ENCODE data around the gene PCDHGB4.
A peak's percentile ranks its signal among the peaks of the same experiment; 100 is the strongest.
"Not testable (repeated sequence)": the region's sequence is repeated elsewhere in the genome, so short reads cannot be mapped to it uniquely, and the experiment has no call there.

The PCDHGB4 gene

DNA sequence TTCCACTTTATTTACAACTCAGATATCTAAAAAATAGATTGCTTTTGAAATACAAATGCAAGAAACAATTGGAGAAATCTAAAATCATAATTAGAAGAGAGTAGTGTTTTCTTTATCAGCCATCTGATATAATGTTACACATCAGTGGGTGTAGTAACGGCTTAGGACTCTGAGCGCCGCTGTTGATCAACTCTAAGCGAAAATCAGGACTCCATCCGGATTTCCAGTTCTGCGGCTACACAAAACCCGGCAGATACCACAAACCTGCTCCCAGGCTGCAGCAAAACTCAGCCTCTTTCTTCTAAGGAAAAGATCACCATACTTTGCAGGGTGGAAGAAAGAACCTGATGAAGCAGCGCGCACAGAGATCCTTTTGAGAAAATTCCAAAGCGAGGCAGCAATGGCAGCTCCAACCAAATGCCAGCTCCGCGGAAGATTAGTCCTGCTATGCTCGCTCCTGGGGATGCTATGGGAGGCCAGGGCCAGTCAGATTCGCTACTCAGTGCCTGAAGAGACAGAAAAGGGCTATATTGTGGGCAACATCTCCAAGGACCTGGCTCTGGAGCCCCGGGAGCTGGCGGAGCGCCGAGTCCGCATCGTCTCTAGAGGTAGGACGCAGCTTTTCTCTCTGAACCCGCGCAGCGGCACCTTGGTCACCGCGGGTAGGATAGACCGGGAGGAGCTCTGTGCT, 15.2 kb downstream of the PCDHGB4 start, which contains the start of gene PCDHGA9:
PCDHGA9 (plus strand) TSS at position 226 of the 691 bp plus-strand sequence; CDS start at position 401, 175 bp downstream.
- DNase-seq, result peak; percentile 23

DNA sequence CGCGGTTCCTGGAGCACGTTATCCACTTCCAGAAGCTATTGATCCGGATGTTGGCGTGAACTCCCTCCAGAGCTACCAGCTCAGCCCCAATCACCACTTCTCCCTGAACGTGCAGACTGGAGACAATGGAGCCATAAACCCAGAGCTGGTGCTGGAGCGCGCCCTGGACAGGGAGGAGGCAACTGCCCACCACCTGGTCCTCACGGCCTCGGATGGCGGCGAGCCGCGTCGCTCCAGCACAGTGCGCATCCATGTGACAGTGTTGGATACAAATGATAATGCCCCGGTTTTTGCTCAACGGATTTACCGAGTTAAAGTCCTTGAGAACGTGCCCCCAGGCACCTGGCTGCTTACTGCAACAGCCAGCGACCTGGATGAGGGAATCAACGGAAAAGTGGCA, 15.9 kb downstream of the PCDHGB4 start:
- no peak for DNase-seq

DNA sequence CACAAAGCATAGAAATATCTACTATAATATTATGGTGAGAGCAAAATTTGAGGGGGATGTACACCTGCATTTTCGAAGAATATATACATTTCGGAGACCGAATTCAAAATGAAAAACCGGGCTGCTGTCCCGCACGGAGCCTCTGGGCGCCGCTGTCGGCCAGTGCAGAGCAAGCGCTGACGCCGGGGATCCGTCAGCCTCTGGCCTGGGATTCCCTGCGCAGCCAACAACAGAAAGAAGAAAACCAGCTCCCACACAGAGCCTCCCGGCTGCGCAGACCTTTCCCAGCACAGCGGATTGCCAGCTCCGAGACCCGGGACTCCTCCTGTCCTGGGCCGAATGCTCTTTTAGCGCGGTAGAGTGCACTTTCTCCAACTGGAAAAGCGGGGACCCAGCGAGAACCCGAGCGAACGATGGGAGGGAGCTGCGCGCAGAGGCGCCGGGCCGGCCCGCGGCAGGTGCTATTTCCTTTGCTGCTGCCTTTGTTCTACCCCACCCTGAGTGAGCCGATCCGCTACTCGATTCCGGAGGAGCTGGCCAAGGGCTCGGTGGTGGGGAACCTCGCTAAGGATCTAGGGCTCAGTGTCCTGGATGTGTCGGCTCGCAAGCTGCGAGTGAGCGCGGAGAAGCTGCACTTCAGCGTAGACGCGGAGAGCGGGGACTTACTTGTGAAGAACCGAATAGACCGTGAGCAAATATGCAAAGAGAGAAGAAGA, 20.4 kb downstream of the PCDHGB4 start, which contains the start of gene PCDHGB6:
PCDHGB6 (plus strand) TSS at position 232 of the 716 bp plus-strand sequence; CDS start at position 414, 182 bp downstream.
- DNase-seq, result peak; percentile 42

DNA sequence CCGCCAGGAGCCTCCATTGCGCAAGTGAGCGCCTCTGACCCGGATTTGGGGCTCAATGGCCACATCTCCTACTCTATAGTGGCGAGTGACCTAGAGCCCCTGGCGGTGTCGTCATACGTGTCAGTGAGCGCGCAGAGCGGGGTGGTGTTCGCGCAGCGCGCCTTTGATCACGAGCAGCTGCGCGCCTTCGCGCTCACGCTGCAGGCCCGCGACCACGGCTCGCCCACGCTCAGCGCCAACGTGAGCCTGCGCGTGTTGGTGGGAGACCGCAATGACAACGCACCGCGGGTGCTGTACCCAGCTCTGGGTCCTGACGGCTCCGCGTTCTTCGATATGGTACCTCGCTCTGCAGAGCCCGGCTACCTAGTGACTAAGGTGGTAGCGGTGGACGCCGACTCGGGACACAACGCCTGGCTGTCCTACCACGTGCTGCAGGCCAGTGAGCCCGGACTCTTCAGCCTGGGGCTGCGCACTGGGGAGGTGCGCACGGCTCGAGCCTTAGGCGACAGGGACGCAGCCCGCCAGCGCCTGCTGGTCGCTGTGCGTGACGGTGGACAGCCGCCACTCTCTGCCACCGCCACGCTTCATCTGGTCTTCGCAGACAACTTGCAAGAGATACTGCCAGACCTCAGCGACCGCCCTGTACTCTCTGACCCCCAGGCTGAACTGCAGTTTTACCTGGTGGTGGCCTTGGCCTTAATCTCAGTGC, 22.3 kb downstream of the PCDHGB4 start:
- DNase-seq, result no peak

DNA sequence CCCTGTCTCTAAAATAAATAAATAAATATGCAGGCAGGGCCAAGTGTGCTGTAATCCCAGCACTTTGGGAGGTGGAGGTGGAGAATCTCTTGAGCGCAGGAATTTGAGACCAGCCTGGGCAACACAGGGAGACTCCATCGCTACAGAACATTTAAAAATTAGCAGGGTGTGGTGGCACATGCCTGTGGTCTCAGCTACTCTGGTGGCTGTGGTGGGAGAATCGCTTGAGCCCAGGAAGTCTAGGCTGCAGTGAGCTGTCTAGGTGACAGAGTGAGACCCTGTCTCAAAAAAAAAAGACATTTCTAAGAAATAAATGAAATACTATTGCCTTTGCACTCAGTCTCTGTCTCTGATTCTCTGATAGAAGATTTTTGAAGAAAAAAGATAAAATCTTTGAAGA, 24.1 kb downstream of the PCDHGB4 start:
- DNase-seq, result no peak

DNA sequence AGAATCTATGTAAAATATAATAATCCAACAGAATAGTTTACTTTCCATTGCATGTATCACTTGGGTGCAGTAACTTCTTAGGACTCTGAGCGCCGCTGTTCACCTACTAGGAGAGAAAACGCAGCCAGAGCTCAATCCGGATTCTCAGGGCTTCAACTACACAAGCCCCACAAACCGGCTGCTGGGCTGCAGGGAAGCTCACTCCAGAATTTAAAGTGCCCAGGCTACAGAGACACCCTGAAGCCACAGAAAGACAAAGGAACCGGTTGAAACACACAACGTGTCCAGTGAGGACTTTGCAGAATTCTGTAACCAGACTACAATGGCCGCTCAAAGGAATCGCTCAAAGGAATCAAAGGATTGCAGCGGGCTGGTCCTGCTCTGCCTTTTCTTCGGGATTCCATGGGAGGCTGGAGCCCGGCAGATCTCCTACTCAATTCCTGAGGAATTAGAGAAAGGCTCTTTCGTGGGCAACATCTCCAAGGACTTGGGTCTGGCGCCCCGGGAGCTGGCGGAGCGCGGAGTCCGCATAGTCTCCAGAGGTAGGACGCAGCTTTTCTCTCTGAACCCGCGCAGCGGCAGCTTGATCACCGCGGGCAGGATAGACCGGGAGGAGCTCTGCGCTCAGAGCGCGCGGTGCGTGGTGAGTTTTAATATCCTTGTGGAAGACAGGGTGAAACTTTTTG, 25.5 kb downstream of the PCDHGB4 start, which contains the start of gene PCDHGA10:
PCDHGA10 (plus strand) TSS at position 134 of the 686 bp plus-strand sequence; CDS start at position 323, 189 bp downstream.
- peak; percentile 63 for DNase-seq

DNA sequence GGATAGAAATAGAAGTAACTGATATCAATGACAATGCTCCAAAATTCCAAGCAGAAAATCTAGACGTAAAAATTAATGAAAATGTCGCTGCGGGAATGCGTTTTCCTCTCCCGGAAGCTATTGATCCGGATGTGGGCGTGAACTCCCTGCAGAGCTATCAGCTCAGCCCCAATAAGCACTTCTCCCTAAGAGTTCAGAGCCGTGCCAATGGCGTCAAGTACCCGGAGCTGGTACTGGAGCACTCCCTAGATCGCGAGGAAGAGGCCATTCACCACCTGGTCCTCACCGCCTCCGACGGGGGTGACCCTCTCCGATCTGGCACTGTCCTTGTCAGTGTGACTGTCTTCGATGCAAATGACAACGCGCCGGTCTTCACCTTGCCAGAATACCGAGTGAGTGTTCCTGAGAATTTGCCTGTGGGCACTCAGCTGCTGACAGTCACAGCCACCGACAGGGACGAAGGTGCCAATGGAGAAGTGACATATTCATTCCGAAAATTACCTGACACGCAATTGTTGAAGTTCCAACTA, 26.1 kb downstream of the PCDHGB4 start:
- DNase-seq, result no peak

DNA sequence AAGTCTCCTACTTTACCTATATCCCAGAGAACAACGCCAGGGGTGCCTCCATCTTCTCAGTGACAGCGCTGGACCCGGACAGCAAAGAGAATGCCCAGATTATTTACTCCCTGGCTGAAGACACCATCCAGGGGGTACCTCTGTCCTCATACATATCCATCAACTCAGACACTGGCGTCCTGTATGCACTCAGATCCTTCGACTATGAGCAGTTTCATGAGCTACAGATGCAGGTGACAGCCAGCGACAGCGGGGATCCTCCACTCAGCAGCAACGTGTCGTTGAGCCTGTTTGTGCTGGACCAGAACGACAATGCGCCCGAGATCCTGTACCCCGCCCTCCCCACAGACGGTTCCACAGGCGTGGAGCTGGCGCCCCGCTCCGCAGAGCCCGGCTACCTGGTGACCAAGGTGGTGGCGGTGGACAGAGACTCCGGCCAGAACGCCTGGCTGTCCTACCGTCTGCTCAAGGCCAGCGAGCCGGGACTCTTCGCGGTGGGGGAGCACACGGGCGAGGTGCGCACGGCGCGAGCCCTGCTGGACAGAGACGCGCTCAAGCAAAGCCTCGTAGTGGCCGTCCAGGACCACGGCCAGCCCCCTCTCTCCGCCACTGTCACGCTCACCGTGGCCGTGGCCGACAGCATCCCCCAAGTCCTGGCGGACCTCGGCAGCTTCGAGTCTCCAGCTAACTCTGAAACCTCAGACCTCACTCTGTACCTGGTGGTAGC, 27.2 kb downstream of the PCDHGB4 start:
- not testable (repeated sequence) for DNase-seq

DNA sequence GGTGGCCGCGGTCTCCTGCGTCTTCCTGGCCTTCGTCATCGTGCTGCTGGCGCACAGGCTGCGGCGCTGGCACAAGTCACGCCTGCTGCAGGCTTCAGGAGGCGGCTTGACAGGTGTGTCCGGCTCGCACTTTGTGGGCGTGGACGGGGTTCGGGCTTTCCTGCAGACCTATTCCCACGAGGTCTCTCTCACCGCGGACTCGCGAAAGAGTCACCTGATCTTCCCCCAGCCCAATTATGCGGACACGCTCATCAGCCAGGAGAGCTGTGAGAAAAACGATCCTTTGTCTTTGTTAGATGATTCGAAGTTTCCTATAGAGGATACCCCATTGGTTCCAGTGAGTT, 27.7 kb downstream of the PCDHGB4 start:
- not testable (repeated sequence) for DNase-seq

DNA sequence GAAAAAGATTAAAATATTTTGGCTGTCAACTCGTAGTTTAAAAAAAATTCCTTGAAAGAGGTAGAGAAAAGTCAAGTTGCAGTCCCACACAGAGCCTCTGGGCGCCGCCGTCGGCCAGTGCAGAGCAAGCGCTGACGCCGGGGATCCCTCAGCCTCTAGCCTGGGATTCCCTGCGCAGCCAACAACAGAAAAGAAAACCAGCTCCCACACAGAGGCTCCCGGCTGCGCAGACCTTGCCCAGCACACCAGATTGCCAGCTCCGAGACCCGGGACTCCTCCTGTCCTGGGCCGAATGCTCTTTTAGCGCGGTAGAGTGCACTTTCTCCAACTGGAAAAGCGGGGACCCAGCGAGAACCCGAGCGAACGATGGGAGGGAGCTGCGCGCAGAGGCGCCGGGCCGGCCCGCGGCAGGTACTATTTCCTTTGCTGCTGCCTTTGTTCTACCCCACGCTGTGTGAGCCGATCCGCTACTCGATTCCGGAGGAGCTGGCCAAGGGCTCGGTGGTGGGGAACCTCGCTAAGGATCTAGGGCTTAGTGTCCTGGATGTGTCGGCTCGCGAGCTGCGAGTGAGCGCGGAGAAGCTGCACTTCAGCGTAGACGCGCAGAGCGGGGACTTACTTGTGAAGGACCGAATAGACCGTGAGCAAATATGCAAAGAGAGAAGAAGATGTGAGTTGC, 30.1 kb downstream of the PCDHGB4 start, which contains the start of gene PCDHGB7:
PCDHGB7 (plus strand) TSS at position 184 of the 679 bp plus-strand sequence; CDS start at position 367, 183 bp downstream.
- peak; percentile 40 for DNase-seq

DNA sequence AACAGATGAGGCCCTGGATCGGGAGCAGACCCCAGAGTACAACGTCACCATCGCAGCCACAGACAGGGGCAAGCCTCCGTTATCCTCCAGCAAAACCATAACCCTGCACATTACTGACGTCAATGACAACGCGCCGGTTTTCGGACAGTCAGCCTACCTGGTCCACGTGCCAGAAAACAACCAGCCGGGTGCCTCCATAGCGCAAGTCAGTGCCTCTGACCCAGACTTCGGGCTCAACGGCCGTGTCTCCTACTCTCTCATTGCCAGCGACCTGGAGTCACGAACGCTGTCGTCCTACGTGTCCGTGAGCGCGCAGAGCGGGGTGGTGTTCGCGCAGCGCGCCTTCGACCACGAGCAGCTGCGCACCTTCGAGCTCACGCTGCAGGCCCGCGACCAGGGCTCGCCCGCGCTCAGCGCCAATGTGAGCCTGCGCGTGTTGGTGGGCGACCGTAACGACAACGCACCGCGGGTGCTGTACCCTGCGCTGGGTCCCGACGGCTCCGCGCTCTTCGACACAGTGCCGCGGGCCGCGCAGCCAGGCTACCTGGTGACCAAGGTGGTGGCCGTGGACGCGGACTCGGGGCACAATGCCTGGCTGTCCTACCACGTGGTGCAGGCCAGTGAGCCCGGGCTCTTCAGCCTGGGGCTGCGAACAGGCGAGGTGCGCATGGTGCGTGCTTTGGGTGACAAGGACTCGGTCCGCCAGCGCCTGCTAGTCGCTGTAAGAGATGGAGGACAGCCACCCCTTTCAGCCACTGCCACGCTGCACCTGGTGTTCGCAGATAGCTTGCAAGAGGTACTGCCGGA, 31.8 kb downstream of the PCDHGB4 start:
- DNase-seq, result no peak

DNA sequence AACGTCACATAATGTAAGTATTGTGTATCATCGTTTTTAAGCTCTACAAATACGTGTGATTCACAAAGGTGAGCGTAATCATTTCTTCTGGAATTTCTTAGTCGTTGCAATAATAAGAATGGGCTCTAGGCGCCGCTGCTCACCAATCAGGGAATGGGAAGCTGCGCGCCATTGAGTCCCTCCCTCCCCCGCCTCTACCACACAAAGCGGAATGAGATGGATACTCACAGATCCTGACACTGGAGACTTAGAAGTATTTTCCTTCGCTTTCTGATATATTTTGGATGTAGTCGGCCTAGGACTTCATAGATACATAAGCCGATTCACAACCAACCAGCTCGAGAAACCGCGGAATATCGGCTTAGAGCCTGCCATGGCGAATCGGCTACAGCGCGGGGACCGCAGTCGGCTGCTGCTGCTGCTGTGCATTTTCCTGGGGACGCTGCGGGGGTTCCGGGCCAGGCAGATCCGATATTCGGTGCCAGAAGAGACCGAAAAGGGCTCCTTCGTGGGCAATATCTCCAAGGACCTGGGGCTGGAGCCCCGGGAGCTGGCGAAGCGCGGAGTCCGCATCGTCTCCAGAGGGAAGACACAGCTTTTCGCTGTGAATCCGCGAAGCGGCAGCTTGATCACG, 33.5 kb downstream of the PCDHGB4 start, which contains the start of gene PCDHGA11:
PCDHGA11 (plus strand) TSS at position 197 of the 634 bp plus-strand sequence; CDS start at position 374, 177 bp downstream.
- peak; percentile 50 for DNase-seq

DNA sequence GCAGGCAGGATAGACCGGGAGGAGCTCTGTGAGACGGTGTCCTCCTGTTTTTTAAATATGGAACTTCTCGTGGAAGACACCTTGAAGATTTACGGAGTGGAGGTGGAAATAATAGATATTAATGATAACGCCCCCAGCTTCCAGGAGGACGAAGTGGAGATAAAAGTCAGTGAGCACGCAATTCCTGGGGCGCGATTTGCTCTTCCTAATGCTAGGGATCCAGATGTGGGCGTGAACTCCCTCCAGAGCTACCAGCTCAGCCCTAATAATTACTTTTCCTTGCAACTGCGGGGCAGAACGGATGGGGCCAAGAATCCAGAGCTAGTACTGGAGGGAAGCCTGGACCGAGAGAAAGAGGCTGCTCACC, 34.0 kb downstream of the PCDHGB4 start:
- DNase-seq, result no peak

DNA sequence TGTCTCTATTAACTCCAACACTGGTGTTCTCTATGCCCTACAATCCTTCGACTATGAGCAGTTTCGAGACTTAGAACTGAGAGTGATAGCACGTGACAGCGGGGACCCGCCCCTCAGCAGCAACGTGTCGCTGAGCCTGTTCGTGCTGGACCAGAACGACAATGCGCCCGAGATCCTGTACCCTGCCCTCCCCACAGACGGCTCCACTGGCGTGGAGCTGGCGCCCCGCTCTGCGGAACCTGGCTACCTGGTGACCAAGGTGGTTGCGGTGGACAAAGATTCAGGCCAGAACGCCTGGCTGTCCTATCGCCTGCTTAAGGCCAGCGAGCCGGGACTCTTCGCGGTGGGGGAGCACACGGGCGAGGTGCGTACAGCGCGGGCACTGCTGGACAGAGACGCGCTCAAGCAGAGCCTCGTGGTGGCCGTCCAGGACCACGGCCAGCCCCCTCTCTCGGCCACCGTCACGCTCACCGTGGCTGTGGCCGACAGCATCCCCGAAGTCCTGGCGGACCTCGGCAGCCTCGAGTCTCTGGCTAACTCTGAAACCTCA, 35.3 kb downstream of the PCDHGB4 start:
- no peak for DNase-seq

DNA sequence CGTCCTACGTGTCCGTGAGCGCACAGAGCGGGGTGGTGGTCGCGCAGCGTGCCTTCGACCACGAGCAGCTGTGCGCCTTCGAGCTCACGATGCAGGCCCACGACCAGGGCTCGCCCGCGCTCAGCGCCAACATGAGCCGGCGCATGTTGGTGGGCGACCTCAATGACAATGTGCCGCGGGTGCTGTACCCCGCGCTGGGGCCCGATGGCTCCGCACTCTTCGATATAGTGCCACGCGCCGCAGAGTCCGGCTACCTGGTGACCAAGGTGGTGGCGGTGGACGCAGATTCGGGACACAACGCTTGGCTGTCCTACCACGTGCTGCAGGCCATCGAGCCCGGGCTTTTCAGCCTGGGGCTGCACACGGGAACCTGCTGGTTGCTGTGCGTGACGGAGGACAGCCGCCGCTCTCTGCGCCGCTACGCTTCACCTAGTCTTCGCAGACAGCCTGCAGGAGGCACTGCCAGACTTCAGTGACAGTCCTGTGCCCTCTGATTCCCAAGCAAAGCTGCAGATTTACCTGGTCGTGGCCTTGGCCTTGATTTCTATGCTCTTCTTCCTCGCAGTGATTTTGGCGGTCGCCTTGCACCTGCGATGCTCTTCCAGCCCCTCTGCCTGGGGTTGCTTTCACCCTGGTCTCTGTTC, 40.4 kb downstream of the PCDHGB4 start:
- DNase-seq, result no peak

DNA sequence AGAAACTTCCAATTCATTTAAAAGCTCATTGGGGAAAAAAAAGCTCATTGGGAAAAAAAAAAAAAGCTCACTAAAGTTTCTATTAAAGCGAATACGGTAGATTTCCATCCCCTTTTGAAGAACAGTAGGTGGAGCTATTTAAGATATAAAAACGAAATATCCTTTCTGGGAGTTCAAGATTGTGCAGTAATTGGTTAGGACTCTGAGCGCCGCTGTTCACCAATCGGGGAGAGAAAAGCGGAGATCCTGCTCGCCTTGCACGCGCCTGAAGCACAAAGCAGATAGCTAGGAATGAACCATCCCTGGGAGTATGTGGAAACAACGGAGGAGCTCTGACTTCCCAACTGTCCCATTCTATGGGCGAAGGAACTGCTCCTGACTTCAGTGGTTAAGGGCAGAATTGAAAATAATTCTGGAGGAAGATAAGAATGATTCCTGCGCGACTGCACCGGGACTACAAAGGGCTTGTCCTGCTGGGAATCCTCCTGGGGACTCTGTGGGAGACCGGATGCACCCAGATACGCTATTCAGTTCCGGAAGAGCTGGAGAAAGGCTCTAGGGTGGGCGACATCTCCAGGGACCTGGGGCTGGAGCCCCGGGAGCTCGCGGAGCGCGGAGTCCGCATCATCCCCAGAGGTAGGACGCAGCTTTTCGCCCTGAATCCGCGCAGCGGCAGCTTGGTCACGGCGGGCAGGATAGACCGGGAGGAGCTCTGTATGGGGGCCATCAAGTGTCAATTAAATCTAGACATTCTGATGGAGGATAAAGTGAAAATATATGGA, 43.0 kb downstream of the PCDHGB4 start, which contains the start of gene PCDHGA12:
PCDHGA12 (plus strand) TSS at position 176 of the 782 bp plus-strand sequence; CDS start at position 429, 253 bp downstream.
- no peak for DNase-seq

DNA sequence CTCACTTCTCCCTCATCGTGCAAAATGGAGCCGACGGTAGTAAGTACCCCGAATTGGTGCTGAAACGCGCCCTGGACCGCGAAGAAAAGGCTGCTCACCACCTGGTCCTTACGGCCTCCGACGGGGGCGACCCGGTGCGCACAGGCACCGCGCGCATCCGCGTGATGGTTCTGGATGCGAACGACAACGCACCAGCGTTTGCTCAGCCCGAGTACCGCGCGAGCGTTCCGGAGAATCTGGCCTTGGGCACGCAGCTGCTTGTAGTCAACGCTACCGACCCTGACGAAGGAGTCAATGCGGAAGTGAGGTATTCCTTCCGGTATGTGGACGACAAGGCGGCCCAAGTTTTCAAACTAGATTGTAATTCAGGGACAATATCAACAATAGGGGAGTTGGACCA, 43.8 kb downstream of the PCDHGB4 start:
- DNase-seq, result no peak

DNA sequence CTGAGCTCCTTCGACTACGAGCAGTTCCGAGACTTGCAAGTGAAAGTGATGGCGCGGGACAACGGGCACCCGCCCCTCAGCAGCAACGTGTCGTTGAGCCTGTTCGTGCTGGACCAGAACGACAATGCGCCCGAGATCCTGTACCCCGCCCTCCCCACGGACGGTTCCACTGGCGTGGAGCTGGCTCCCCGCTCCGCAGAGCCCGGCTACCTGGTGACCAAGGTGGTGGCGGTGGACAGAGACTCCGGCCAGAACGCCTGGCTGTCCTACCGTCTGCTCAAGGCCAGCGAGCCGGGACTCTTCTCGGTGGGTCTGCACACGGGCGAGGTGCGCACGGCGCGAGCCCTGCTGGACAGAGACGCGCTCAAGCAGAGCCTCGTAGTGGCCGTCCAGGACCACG, 44.8 kb downstream of the PCDHGB4 start:
- not testable (repeated sequence) for DNase-seq
